ENCODE data around the gene DSCAML1.

Gene DSCAML1

DNA sequence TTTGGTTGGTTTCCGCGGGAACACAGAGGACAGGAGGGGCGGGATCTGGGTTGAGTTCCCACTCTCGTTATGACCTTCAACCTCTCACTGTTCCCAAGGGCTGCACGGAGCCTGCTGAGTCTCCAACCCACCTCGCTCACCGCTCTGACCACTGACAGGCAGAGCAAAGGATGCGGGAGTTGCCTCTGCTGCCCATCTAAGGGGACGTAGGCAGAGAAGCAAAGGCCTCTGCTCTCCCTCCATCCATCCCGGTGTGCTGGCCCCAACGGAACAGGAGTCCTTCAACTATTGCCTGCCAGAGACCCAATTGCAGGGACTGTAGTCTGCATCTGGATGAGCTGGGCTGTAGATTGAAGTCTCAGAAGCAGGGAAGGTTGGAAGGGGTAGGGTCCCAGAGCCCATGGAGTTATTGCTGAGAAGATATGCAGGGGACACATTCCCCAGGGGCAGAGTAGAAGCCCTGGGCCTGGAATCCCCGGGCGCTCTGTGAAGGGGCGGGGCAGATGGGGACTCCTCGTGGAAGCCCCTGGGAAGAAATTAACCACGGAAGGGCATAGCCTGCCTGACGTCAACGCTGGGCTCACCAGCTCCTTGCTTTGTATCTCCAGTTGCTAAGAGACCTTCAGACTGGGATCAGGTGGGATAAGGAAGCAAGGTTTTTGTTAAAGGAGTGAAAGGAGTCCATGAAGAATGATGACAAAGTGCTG is 40.2 kb upstream of the DSCAML1 start:
- WGBS (ENCODE audit: insufficient coverage, insufficient read length) = no CpG with 5 or more reads among the region's 18 CpGs
- Histone ChIP-seq H3K9me3 (ENCODE audit: control insufficient read depth, insufficient read depth, low read length) (no peaks in the 10 kb centered on the region), H3K27me3 (ENCODE audit: control insufficient read depth, insufficient read depth, low read length) (no peaks in the 10 kb centered on the region), H3K27ac (ENCODE audit: low read length) (no peak overlapping the region), H3K36me3 (ENCODE audit: control insufficient read depth, insufficient read depth, low read length) (no peaks in the 10 kb centered on the region), H3K4me3 (ENCODE audit: low read length) (no peak overlapping the region), H3K4me1 (ENCODE audit: control insufficient read depth, insufficient read depth, low read length) (no peaks in the 10 kb centered on the region)
- no peak for DNase-seq (ENCODE audit: low read depth, low spot score)

DNA sequence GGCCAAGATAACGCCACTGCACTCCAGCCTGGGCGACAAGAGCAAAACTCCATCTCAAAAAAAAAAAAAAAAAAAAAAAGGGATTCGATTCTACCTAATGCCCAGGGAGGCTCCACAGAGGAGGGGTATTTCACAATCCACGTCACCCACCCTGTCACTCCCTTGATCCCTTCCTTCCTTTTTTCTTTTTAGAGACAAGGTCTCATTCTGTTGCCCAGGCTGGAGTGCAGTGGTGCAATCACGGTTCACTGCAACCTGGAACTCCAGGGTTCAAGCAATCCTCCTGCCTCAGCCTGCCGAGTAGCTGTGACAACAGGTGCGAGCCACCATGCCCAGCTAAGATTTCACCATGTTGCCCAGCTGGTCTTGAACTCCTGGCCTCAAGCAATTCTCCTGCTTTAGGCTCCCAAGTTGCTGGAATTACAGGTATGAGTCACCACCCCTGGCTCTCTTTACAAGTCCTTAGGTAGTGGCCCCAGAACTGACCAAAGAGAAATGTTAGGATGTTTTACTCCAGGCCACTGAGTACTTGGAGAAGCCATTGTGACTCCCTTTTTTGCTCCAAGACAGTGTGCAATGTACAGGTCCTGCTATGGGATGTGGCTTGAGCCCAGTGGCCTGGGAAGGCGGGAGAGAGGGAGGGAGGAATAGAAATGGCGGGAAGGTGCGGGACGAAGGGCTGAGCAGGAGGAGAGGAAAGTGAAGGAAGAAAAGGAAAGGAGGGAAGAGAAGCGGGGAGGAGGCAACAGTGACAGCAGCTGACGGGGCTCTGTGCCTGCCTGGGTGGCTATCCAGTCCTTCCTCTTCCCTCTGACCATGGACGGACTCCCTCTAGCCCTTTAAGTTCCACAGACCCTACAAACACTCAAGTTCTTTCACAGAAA is 39.3 kb upstream of the DSCAML1 start:
- DNase-seq (ENCODE audit: low read depth, low spot score) = no peak
- no peaks in the 10 kb centered on the region for H3K4me1 ChIP-seq (ENCODE audit: control insufficient read depth, insufficient read depth, low read length)
- H3K36me3 ChIP-seq (ENCODE audit: control insufficient read depth, insufficient read depth, low read length) = no peaks in the 10 kb centered on the region
- no peak overlapping the region for H3K27ac ChIP-seq (ENCODE audit: low read length)
- WGBS (ENCODE audit: insufficient coverage, insufficient read length) = no CpG with 5 or more reads among the region's 14 CpGs
- no peaks in the 10 kb centered on the region for H3K9me3 ChIP-seq (ENCODE audit: control insufficient read depth, insufficient read depth, low read length)
- H3K27me3 ChIP-seq (ENCODE audit: control insufficient read depth, insufficient read depth, low read length) = no peaks in the 10 kb centered on the region
- H3K4me3 ChIP-seq (ENCODE audit: low read length) = no peak overlapping the region

DNA sequence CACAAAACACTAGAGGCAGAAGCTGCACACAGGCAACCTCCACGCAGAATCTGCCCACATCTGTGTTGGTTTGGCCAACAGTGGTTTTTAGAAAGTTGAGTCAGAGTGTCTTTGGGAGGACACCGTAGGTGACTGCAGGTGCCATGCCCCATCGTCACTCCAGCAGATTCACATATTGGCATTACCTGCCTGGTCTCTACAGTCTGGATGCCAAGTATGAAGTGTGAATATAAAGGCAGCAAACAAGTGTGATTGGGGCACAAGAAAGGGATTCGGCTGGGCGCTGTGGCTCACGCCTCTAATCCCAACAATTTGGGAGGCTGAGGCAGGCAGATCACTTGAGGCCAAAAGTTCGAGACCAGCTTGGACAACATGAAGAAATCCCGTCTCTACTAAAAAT is 38.6 kb upstream of the DSCAML1 start:
- no peaks in the 10 kb centered on the region for H3K4me1 ChIP-seq (ENCODE audit: control insufficient read depth, insufficient read depth, low read length)
- no peaks in the 10 kb centered on the region for H3K36me3 ChIP-seq (ENCODE audit: control insufficient read depth, insufficient read depth, low read length)
- H3K27me3 ChIP-seq (ENCODE audit: control insufficient read depth, insufficient read depth, low read length) = no peaks in the 10 kb centered on the region
- H3K9me3 ChIP-seq (ENCODE audit: control insufficient read depth, insufficient read depth, low read length) = no peaks in the 10 kb centered on the region
- WGBS (ENCODE audit: insufficient coverage, insufficient read length) = no CpG with 5 or more reads among the region's 8 CpGs
- DNase-seq (ENCODE audit: low read depth, low spot score) = no peak
- H3K4me3 ChIP-seq (ENCODE audit: low read length) = no peak overlapping the region
- no peak overlapping the region for H3K27ac ChIP-seq (ENCODE audit: low read length)

DNA sequence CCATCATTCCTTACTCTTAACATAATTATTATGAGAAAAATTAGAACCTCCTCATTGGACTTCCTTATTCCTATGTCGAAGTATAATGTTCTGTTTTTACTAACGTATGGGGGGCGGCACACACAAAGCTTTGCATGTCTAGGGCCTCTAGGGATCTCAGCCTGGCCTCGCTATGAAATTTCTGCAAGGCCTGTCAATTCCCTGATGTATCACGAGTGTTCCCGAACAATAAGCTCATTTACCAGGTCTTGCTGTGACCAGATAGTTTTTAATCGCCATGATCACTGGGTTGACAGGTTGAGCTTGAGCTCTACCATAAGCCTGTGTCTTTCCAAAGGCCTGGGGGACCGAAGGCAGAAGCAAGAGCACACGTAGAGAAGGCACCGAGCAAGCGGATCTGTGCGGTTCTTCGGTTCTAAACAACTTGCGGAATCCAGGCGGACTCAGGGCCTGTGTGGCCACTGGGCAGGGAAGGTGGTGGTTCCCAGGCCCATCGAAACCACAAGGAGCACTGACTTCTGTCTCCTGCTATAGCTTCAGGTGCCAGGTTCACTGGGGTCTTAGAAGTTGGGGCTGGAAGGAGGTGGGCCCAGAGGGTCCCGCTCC is 37.9 kb upstream of the DSCAML1 start:
- no CpG with 5 or more reads among the region's 17 CpGs for WGBS (ENCODE audit: insufficient coverage, insufficient read length)

DNA sequence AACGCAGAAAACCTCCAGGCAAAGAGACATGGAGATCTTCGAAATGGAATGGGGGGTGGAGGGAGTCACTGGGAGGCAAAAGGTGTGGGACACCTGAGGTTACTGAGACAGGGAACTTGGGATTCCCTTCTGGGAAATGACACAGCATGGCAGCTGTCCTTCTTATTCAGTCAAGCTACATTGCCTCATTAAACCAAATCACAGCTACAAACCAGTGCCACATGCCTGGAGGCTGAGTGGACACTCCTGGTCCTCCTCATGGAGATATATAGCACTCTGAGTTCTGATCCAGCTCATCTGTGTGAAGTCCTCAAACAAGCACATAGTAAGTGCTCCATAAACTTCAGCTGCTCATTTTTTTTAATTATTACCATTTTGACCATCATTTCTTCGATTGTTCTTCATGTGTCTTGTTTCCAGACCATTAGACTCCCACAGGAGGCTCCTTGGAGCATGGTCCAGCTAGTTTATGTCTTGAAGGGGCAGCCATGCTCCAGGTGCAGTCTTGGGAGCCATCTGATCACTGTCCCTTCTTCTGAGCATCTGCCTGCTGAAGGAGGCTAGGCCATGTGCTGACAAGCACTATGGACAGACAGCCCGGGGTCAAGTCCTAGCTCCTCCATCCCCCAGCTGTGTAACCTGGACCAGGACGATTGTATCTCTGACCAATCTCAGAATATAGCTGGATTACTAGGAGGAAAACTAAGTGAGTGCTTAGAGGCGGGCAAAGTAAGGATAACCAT is 37.2 kb upstream of the DSCAML1 start:
- Histone ChIP-seq H3K4me1 (ENCODE audit: control insufficient read depth, insufficient read depth, low read length) (no peaks in the 10 kb centered on the region), H3K36me3 (ENCODE audit: control insufficient read depth, insufficient read depth, low read length) (no peaks in the 10 kb centered on the region), H3K4me3 (ENCODE audit: low read length) (no peak overlapping the region), H3K27me3 (ENCODE audit: control insufficient read depth, insufficient read depth, low read length) (no peaks in the 10 kb centered on the region), H3K27ac (ENCODE audit: low read length) (no peak overlapping the region), H3K9me3 (ENCODE audit: control insufficient read depth, insufficient read depth, low read length) (no peaks in the 10 kb centered on the region)
- DNase-seq (ENCODE audit: low read depth, low spot score) = no peak
- no CpG with 5 or more reads among the region's 6 CpGs for WGBS (ENCODE audit: insufficient coverage, insufficient read length)

More for the DNA sequence above, 37.9 kb upstream of the DSCAML1 start:
- no peaks in the 10 kb centered on the region for H3K27me3 ChIP-seq (ENCODE audit: control insufficient read depth, insufficient read depth, low read length)
- DNase-seq (ENCODE audit: low read depth, low spot score) = no peak
- no peaks in the 10 kb centered on the region for H3K36me3 ChIP-seq (ENCODE audit: control insufficient read depth, insufficient read depth, low read length)
- no peaks in the 10 kb centered on the region for H3K4me1 ChIP-seq (ENCODE audit: control insufficient read depth, insufficient read depth, low read length)
- no peaks in the 10 kb centered on the region for H3K9me3 ChIP-seq (ENCODE audit: control insufficient read depth, insufficient read depth, low read length)
- H3K27ac ChIP-seq (ENCODE audit: low read length) = no peak overlapping the region
- no peak overlapping the region for H3K4me3 ChIP-seq (ENCODE audit: low read length)

DNA sequence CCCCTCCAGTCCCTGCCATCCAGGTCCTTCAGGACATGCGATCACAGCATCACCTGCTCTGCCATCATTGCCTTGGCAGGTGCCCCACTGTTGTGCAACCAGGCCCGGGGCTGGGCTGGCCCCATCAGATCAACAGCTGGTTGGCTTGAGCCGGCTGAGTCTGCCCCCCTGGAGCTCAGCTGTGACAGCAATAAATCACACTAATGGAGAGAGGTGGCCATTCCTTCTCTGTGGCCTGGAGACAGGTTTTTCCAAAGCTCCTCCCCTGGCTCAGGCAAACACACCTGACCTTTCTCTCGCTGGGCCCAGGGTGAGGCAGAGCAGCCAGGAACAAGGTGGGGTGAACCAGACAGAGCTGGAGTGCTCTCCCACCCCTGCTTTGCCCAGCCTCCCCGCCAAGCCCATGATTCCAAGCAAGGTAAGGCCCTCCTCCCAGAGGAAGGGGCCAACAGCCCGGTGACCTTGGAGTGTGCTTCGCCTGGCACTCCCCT is 36.4 kb upstream of the DSCAML1 start:
- H3K36me3 ChIP-seq (ENCODE audit: control insufficient read depth, insufficient read depth, low read length) = no peaks in the 10 kb centered on the region
- no peak for DNase-seq (ENCODE audit: low read depth, low spot score)
- no peaks in the 10 kb centered on the region for H3K9me3 ChIP-seq (ENCODE audit: control insufficient read depth, insufficient read depth, low read length)
- H3K4me1 ChIP-seq (ENCODE audit: control insufficient read depth, insufficient read depth, low read length) = no peaks in the 10 kb centered on the region
- no peak overlapping the region for H3K27ac ChIP-seq (ENCODE audit: low read length)
- no CpG with 5 or more reads among the region's 7 CpGs for WGBS (ENCODE audit: insufficient coverage, insufficient read length)
- H3K27me3 ChIP-seq (ENCODE audit: control insufficient read depth, insufficient read depth, low read length) = no peaks in the 10 kb centered on the region
- no peak overlapping the region for H3K4me3 ChIP-seq (ENCODE audit: low read length)

DNA sequence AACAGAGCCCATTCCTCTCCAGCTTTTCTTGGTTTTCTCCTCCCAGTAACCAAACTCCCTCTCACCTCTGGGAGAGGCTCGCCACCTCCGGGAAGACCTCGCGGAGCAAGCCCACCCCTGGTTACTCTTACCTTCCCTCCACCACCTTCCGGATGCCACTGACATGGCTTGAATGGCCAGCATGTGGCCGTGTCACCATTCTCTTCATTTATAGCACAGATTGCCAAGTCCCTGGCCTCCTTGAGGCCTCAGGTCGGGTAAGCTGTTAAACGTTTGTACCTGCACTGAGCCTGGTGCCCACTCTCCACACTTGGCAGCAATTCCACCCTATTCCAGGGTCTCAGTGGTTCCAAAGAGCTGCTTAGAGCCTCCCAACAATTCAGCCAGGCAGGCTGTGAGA is 35.5 kb upstream of the DSCAML1 start:
- WGBS (ENCODE audit: insufficient coverage, insufficient read length) = no CpG with 5 or more reads among the region's 8 CpGs
- Histone ChIP-seq H3K4me1 (ENCODE audit: control insufficient read depth, insufficient read depth, low read length) (no peaks in the 10 kb centered on the region), H3K27ac (ENCODE audit: low read length) (no peak overlapping the region), H3K36me3 (ENCODE audit: control insufficient read depth, insufficient read depth, low read length) (no peaks in the 10 kb centered on the region), H3K27me3 (ENCODE audit: control insufficient read depth, insufficient read depth, low read length) (no peaks in the 10 kb centered on the region), H3K4me3 (ENCODE audit: low read length) (no peak overlapping the region), H3K9me3 (ENCODE audit: control insufficient read depth, insufficient read depth, low read length) (no peaks in the 10 kb centered on the region)
- no peak for DNase-seq (ENCODE audit: low read depth, low spot score)

DNA sequence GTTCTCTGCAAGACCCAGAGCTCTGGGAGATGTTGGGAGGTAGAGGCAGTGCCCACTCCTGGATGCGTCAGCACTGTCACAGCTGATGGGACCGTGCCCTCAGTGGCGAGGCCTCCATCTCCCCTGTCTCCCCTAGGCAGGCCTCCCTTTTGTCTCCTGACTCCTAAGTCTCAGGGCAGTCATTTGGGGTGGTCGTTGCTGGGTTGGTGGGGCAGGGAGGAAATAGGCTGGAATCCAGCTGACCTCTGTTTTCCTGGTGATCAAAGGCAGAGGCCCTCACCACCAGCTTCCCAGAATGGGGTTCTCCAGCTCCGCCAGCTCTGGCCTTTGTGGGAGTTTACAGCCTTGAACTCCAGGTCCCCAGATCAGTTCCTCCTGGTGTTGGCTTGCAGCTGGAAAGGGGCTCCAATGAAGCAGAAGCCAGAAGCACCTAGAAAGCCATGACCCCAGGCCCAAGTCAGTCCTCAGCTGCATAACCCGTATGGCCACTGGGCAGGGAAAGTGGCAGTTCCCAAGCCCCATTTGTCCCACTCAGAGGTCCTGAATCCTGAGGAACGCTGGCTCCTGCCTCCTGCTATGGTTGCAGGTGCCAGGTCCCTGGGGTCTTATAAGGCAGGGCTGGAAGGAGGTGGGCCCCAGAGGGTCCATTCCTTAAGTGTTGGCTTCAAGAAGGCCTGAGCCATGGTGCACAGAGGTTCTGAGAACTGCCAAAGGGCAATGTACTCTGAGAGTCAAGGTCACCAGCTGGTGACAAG is 34.8 kb upstream of the DSCAML1 start:
- no CpG with 5 or more reads among the region's 7 CpGs for WGBS (ENCODE audit: insufficient coverage, insufficient read length)
- Histone ChIP-seq H3K27ac (ENCODE audit: low read length) (no peak overlapping the region), H3K36me3 (ENCODE audit: control insufficient read depth, insufficient read depth, low read length) (no peaks in the 10 kb centered on the region), H3K4me1 (ENCODE audit: control insufficient read depth, insufficient read depth, low read length) (no peaks in the 10 kb centered on the region), H3K4me3 (ENCODE audit: low read length) (no peak overlapping the region), H3K27me3 (ENCODE audit: control insufficient read depth, insufficient read depth, low read length) (no peaks in the 10 kb centered on the region), H3K9me3 (ENCODE audit: control insufficient read depth, insufficient read depth, low read length) (no peaks in the 10 kb centered on the region)
- no peak for DNase-seq (ENCODE audit: low read depth, low spot score)

DNA sequence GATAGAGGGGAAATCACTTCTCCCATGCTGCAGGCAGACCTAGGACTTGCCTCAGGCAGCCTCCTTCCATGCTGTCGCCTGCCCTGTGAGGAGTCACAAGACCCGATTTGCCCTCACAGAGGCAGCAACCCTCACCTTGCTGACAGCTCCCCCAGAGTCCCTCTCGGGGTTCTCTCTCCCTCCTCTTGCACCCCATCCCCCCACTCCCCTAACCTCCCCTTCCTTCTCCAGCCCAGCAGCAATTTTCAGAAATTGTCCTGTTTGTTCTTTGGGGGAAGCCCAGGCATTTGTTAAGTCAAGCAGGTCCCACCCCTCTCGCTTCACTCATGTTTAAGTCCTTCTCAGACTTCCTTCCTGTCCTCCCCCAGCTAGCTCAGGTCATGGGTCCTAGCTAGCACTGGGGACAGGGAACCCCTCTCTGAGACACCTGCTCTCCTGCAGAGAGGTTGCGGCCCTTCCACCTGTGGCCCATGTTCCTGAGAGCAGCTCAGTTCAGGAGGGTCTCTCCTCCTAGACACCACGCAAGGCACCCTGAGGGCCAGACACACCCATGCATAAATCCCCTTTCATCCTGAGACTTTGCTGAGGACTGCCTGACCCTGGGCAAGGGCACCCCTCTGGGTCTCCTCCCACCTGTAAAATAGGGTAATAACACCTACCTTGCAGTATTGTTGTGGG is 33.8 kb upstream of the DSCAML1 start:
- no peaks in the 10 kb centered on the region for H3K27me3 ChIP-seq (ENCODE audit: control insufficient read depth, insufficient read depth, low read length)
- WGBS (ENCODE audit: insufficient coverage, insufficient read length) = no CpG with 5 or more reads among the region's 6 CpGs
- no peaks in the 10 kb centered on the region for H3K36me3 ChIP-seq (ENCODE audit: control insufficient read depth, insufficient read depth, low read length)
- H3K9me3 ChIP-seq (ENCODE audit: control insufficient read depth, insufficient read depth, low read length) = no peaks in the 10 kb centered on the region
- no peak overlapping the region for H3K4me3 ChIP-seq (ENCODE audit: low read length)
- no peaks in the 10 kb centered on the region for H3K4me1 ChIP-seq (ENCODE audit: control insufficient read depth, insufficient read depth, low read length)
- H3K27ac ChIP-seq (ENCODE audit: low read length) = no peak overlapping the region
- DNase-seq (ENCODE audit: low read depth, low spot score) = no peak

Data from iPS DF 6.9 (cell line).